ENCODE results near the gene TAX1BP1. TPM values are rescaled to one million over a fixed set of nuclear protein-coding genes. Genes with fewer than 3 reads are reported as not detected.

TAX1BP1 gene
- polyA plus RNA-seq (ENCODE audit: insufficient read length), result 132 TPM
- long read RNA-seq, donor 1, transcript TAX1BP1-201 (17 exons, 2,478 nt), result major isoform, 8 of 84 reads
- long read RNA-seq, donor 1, partial matches to known transcripts, result 73 of 84 reads
- long read RNA-seq, donor 1, other reads (novel, unspliced or antisense), result 0 of 84 reads
- long read RNA-seq, donor 2, transcript TAX1BP1-201 (17 exons, 2,478 nt), result major isoform, 10 of 106 reads
- long read RNA-seq, donor 2, partial matches to known transcripts, result 90 of 106 reads
- long read RNA-seq, donor 2, other reads (novel, unspliced or antisense), result 0 of 106 reads
- long read RNA-seq, donor 3, transcript TAX1BP1-201 (17 exons, 2,478 nt), result major isoform, 9 of 70 reads
- long read RNA-seq, donor 3, partial matches to known transcripts, result 61 of 70 reads
- long read RNA-seq, donor 3, other reads (novel, unspliced or antisense), result 0 of 70 reads
- long read RNA-seq, donor 4, partial matches to known transcripts, result 7 of 7 reads
- long read RNA-seq, donor 4, other reads (novel, unspliced or antisense), result 0 of 7 reads
- long read RNA-seq, donor 5, transcript TAX1BP1-202 (17 exons, 2,892 nt), result minor isoform, 10 of 120 reads
- long read RNA-seq, donor 5, transcript TAX1BP1-201 (17 exons, 2,478 nt), result major isoform, 32 of 120 reads
- long read RNA-seq, donor 5, partial matches to known transcripts, result 77 of 120 reads
- long read RNA-seq, donor 5, other reads (novel, unspliced or antisense), result 0 of 120 reads
- long read RNA-seq, donor 6, transcript TAX1BP1-201 (17 exons, 2,478 nt), result major isoform, 7 of 91 reads
- long read RNA-seq, donor 6, partial matches to known transcripts, result 82 of 91 reads
- long read RNA-seq, donor 6, other reads (novel, unspliced or antisense), result 0 of 91 reads
- long read RNA-seq, donor 7, transcript TAX1BP1-201 (17 exons, 2,478 nt), result major isoform, 11 of 151 reads
- long read RNA-seq, donor 7, partial matches to known transcripts, result 137 of 151 reads
- long read RNA-seq, donor 7, other reads (novel, unspliced or antisense), result 0 of 151 reads
- long read RNA-seq, donor 8, partial matches to known transcripts, result 21 of 27 reads
- long read RNA-seq, donor 8, other reads (novel, unspliced or antisense), result 0 of 27 reads

GRCh38 chr7:27739909-27740448, at the start of gene TAX1BP1:
Gene TAX1BP1, plus strand, starts transcription at chr7:27740162. Its CDS starts 8,363 bp downstream, at chr7:27748525.
- DNase-seq, result peak; percentile 94

- no peak for DNase-seq
Measured at GRCh38 chr7:27690649-27691048, 49.3 kb upstream of the TAX1BP1 start.

GRCh38 chr7:27693794-27694193, 46.2 kb upstream of the TAX1BP1 start:
- no peak for DNase-seq

GRCh38 chr7:27695096-27695495, 44.9 kb upstream of the TAX1BP1 start:
- DNase-seq, result no peak

GRCh38 chr7:27697861-27698430, 42.0 kb upstream of the TAX1BP1 start:
- DNase-seq, result no peak

GRCh38 chr7:27699751-27700150, 40.2 kb upstream of the TAX1BP1 start:
- DNase-seq, result no peak

- DNase-seq, result no peak
Measured at GRCh38 chr7:27700501-27700900, 39.5 kb upstream of the TAX1BP1 start.

GRCh38 chr7:27703181-27703580, 36.8 kb upstream of the TAX1BP1 start:
- DNase-seq, result no peak

GRCh38 chr7:27704422-27705199, 35.4 kb upstream of the TAX1BP1 start:
- DNase-seq, result no peak

- DNase-seq, result no peak
Measured at GRCh38 chr7:27705200-27705594, 34.8 kb upstream of the TAX1BP1 start.

- DNase-seq, result no peak
Measured at GRCh38 chr7:27708485-27708884, 31.5 kb upstream of the TAX1BP1 start.

- DNase-seq, result no peak
Measured at GRCh38 chr7:27709137-27710075, 30.6 kb upstream of the TAX1BP1 start.

GRCh38 chr7:27712217-27712616, 27.7 kb upstream of the TAX1BP1 start:
- no peak for DNase-seq

GRCh38 chr7:27714831-27715444, 25.0 kb upstream of the TAX1BP1 start:
- DNase-seq, result no peak

- DNase-seq, result no peak
Measured at GRCh38 chr7:27723085-27723484, 16.9 kb upstream of the TAX1BP1 start.

- DNase-seq, result no peak
Measured at GRCh38 chr7:27727058-27727457, 12.9 kb upstream of the TAX1BP1 start.

- no peak for DNase-seq
Measured at GRCh38 chr7:27730112-27730511, 9.8 kb upstream of the TAX1BP1 start.

GRCh38 chr7:27734583-27734982, 5.4 kb upstream of the TAX1BP1 start:
- no peak for DNase-seq

- DNase-seq, result no peak
Measured at GRCh38 chr7:27735165-27735564, 4.8 kb upstream of the TAX1BP1 start.

GRCh38 chr7:27735831-27736230, 4.1 kb upstream of the TAX1BP1 start:
- DNase-seq, result no peak
